Activated T-helper 1 cell treated with Interleukin-2 at 50 U/mL for 16 hours (primary cell): ENCODE results near the gene CACNB4.

Experiments
- DNase-seq: peaks from one replicate; pipeline ENCODE4 v3.0.0-alpha.2; 2020; ENCODE audit warnings: low read depth

The CACNB4 gene

GRCh38 chr2:152088006-152088405, 10.8 kb downstream of the CACNB4 start:
- no peak for DNase-seq

GRCh38 chr2:152086231-152086630, 12.6 kb downstream of the CACNB4 start:
- DNase-seq, result no peak

- DNase-seq, result no peak
Measured at GRCh38 chr2:152084076-152084475, 14.8 kb downstream of the CACNB4 start.

- DNase-seq, result no peak
Measured at GRCh38 chr2:152083202-152083875, 15.5 kb downstream of the CACNB4 start.

DNA sequence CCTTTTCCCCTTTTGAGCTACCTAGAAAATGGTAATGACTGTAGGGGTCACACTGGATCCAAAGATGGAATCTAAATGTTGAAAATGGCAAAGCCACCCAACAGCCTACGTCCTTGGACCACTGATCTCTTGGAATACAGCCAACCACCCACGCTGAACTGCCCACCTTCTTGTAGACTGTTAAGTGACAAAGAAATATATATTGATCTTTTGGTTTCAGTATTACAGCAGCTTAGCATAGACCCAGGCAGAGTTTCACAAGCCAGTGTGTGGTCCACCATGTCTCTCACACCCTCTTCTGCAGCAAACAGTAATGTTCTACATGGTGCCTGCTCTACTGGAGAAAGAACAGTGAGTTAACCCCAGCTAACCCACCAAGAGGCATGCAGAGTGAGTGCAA, 20.2 kb downstream of the CACNB4 start:
- no peak for DNase-seq

DNA sequence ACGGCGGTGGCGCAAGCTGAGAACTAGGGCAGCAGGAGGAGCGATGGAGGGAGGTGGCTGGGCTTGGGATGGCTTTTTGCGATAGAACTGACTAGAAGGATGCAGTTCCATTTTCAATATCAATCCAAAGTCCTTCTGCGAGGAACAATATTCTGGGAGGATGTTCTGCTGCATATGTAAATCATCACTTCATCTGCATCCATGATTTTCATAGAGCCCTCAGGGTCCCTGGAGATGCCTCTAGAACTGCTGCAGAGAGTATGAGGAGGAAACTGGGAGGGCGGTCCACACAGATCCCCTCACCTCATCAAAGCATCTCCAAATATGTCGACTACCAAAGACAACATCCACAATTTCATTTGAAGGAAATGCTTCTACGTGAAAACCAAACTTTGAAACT, 20.8 kb downstream of the CACNB4 start:
- no peak for DNase-seq

DNA sequence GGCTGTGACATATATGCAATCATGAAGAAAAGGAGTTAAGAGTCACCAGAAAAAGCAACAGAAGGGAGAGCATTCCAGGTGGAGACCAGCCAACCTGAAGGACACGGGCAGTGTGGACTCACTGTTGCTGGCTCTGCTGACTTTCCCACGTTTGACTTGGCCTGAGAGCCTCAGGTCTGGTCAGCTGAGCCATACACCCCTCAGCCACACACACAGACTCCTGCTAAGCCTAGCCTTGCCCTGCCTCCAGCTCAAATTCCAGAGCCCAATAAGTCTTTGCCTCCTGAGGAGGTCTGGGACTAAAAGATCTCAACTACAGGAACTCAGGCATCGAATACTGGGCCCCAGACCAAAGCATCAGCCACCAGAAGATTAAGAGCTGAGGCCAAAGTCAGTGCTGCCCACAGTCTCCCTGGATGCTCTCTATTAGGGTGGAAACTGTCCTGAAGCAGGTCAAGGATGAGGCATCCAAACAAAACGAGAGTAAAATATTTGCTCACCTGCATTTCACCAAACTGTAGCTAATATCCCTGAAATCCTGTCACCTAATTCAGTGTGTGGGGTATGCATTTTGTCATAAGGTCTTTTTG, 23.3 kb downstream of the CACNB4 start:
- no peak for DNase-seq

DNA sequence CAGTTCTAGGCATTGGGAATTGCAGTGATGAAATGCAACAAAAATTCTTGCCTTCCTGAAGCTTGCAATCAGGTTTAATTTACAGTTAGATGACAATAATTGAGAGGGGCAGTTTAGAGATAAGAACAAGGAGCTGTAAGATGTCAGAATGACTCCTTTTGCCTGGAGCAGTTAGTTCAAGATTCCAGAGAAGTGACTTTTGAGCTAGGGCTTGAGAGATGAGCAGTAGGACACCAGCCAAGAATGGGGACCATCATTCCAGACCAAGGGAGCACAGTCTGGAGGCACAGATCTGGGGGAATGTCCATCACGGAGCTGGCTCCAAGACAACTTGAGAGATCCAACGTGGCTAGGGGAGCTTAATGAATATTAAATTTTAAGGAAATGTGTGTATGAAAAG, 26.8 kb downstream of the CACNB4 start:
- no peak for DNase-seq

- DNase-seq, result no peak
Measured at GRCh38 chr2:152071518-152071917, 27.3 kb downstream of the CACNB4 start.

- DNase-seq, result no peak
Measured at GRCh38 chr2:152071092-152071491, 27.8 kb downstream of the CACNB4 start.

- no peak for DNase-seq
Measured at GRCh38 chr2:152068226-152068625, 30.6 kb downstream of the CACNB4 start.

- no peak for DNase-seq
Measured at GRCh38 chr2:152067823-152068222, 31.0 kb downstream of the CACNB4 start.

DNA sequence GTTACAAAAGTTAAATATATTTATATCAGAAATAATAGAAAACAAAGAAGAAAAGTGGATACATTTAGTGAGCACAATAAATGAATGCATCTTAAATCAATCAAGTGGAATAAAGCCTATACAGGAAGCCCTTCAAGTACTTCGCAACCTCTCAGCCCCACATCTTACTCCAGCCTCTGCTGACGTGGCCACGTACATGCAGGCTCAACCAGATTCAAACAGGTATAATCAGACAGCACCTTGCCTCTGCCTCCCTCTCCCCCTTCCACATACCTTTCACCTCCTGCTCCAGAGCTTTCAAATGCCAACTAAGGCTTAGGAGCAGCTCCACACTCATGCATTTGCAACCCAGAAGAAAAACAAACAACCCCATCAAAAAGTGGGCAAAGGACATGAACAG, 32.9 kb downstream of the CACNB4 start:
- no peak for DNase-seq

DNA sequence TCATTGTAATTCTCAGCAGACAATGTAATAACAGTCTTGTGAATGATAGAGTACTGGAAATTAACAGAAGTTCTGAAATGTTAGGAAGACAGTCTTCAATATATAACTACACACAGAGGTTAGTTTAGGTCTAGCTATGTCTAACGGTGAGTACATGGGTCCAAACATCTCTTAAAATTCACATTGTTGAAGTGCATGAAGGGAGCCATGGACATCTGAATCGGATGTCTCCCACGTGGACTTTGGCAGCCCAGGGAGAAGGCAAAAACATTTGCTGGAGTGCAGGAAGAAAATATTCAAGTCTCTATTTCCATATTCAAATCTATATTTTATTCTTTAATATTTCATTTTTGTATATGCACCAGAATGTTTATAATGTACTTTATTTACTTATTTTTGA, 34.8 kb downstream of the CACNB4 start:
- DNase-seq, result no peak

GRCh38 chr2:152063325-152063924, 35.4 kb downstream of the CACNB4 start:
- no peak for DNase-seq

- DNase-seq, result no peak
Measured at GRCh38 chr2:152062125-152063091, 36.4 kb downstream of the CACNB4 start.

DNA sequence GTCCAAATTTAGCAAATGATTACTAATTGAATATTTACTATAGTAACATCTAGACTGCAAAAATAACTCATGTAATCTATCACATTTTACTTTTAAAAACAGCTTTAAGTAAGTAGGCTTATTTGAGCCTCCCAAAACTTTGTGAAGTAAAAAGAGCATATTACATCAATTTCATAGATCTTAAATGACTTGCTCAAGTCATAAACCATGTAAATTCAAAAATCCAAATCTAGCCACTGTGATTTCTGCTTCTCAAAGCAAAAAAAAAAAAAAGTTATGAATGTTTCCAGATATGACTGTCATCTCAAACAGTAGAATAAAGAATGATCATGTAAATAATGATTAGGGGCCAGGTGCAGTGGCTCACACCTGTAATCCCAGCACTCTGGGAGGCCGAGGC, 37.5 kb downstream of the CACNB4 start:
- no peak for DNase-seq

- no peak for DNase-seq
Measured at GRCh38 chr2:152058655-152059054, 40.2 kb downstream of the CACNB4 start.

DNA sequence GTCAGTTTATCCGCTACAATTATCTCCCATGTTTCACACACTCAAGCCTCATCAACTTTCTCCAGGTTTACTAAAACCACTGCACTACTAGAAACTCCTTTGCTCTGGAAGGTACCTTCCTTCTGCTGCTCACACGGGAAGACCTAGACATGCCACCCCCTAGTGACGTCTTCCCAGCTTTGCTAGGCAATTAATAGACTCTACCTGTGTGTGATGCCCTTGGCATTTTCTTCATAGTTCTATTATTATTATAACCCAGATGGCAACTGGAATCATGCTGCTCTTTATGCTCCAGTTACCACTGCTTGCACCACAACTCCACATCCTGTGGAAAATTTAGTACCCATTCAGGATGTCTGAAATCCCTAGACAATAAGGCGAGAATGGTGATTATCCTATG, 42.4 kb downstream of the CACNB4 start:
- no peak for DNase-seq

DNA sequence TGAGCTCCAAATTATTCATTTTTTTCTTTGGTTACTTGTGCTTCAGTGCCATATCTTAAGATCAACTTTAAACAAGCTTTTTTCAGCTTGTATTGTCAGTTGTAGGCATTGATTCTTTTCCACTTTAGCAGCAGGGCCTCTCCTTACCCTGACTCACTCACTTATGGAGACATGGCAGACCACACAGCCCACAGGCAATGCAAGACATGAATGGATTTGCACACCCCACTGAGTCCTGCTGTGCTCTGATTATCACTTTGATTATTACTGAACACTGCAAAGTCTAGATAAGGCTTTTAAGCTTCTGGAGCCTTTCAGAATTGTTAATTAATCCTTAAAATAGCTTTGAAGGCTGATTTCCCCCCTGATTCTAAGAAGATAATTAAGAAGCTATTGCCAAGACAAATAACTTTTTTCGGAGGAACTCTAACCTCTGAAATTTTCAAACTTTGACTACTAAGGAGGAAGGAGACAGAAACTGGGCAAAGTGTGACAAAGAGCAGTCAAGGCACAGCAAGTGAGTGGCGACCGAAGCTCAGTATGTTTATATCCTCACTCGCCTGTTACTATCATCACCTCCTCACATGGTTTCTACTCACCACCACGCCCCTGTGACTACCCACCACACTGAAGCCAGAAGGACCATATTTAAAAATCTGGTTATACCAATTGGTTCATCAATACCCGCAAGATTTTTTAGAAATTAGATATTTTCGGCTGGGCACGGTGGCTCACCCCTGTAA, 43.3 kb downstream of the CACNB4 start:
- no peak for DNase-seq

DNA sequence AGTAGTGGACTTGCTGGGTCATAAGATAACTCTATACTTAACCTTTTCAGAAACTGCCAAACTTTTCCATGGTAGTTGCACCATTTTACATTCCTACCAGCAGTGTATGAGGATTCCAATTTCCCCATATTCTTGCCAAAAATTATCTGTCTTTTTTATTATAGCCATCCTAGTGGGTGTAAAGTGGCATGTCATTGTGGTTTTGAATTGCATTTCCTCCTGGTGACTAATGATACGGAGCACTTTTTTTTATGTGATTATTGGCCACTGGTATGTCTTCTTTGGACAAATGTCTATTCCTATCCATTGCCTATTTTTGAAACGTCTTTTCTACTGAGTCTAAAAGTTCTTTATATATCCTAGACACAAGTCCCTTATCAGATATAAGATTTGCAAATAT, 44.3 kb downstream of the CACNB4 start:
- DNase-seq, result no peak

- no peak for DNase-seq
Measured at GRCh38 chr2:152051436-152051835, 47.4 kb downstream of the CACNB4 start.
